Measurements from ENCODE around the gene SCAF8.

- TF ChIP-seq, protein P1, sequence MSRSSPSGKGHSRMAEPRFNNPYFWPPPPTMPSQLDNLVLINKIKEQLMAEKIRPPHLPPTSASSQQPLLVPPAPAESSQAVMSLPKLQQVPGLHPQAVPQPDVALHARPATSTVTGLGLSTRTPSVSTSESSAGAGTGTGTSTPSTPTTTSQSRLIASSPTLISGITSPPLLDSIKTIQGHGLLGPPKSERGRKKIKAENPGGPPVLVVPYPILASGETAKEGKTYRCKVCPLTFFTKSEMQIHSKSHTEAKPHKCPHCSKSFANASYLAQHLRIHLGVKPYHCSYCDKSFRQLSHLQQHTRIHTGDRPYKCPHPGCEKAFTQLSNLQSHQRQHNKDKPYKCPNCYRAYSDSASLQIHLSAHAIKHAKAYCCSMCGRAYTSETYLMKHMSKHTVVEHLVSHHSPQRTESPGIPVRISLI (tag by site-specific recombination; IDR thresholded peaks at IDR 0.05): no peak
- TF ChIP-seq, protein P2, sequence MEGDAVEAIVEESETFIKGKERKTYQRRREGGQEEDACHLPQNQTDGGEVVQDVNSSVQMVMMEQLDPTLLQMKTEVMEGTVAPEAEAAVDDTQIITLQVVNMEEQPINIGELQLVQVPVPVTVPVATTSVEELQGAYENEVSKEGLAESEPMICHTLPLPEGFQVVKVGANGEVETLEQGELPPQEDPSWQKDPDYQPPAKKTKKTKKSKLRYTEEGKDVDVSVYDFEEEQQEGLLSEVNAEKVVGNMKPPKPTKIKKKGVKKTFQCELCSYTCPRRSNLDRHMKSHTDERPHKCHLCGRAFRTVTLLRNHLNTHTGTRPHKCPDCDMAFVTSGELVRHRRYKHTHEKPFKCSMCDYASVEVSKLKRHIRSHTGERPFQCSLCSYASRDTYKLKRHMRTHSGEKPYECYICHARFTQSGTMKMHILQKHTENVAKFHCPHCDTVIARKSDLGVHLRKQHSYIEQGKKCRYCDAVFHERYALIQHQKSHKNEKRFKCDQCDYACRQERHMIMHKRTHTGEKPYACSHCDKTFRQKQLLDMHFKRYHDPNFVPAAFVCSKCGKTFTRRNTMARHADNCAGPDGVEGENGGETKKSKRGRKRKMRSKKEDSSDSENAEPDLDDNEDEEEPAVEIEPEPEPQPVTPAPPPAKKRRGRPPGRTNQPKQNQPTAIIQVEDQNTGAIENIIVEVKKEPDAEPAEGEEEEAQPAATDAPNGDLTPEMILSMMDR (tag by site-specific recombination; IDR thresholded peaks at IDR 0.05): no peak
- TF ChIP-seq SP2 (tag by site-specific recombination; IDR thresholded peaks at IDR 0.05) (no peak), ATF2 (tag by site-specific recombination; IDR thresholded peaks at IDR 0.05; ENCODE audit: low read depth) (no peak), ZNF121 (tag by site-specific recombination; IDR thresholded peaks at IDR 0.05) (no peak), ZNF223 (tag by site-specific recombination; IDR thresholded peaks at IDR 0.05) (no peak), ZNF404 (tag by site-specific recombination; IDR thresholded peaks at IDR 0.05) (no peak), ZNF585B (tag by site-specific recombination; IDR thresholded peaks at IDR 0.05) (no peak), ZBTB1 (tag by site-specific recombination; IDR thresholded peaks at IDR 0.05) (no peak)
Measured at GRCh38 chr6:154709621-154710020, 23.6 kb upstream of the SCAF8 start.

Data from HEK293 (cell line).